Astrocyte (in vitro differentiated cells and primary cell): ENCODE results near the gene TM7SF3. TPM values are rescaled to one million over a fixed set of nuclear protein-coding genes. Genes with fewer than 3 reads are reported as not detected.

Source experiments
- DNase-seq: peaks from one replicate; pipeline ENCODE4 v3.0.0-alpha.2; 2010; ENCODE audit warnings: low read depth
- FAIRE-seq: peaks from 2 replicates; lab custom pipeline; 2011; peaks lifted over from hg19 to GRCh38; lab: Jason Lieb, UNC
- H2AFZ ChIP-seq: 2 replicates; pipeline ENCODE4 v1.6.0; 2012; ENCODE audit warnings: low read depth, low read length, inconsistent platforms
- H3K27ac ChIP-seq: 2 replicates; pipeline ENCODE4 v1.5.1; 2011; ENCODE audit warnings: low read depth, low read length, inconsistent platforms
- H3K27me3 ChIP-seq: 2 replicates; pipeline ENCODE4 v1.6.0; 2011; ENCODE audit warnings: low read length, inconsistent platforms; ENCODE audit not compliant: insufficient read depth
- H3K36me3 ChIP-seq: 2 replicates; pipeline ENCODE4 v1.5.1; 2011; ENCODE audit warnings: low read length, inconsistent platforms; ENCODE audit not compliant: insufficient read depth
- H3K4me1 ChIP-seq: 2 replicates; pipeline ENCODE4 v1.5.1; 2011; ENCODE audit warnings: low read length, inconsistent platforms; ENCODE audit not compliant: insufficient read depth
- H3K4me2 ChIP-seq: 2 replicates; pipeline ENCODE4 v1.6.0; 2012; ENCODE audit warnings: low read length, inconsistent platforms
- H3K4me3 ChIP-seq: 2 replicates; pipeline ENCODE4 v1.5.1; 2011; ENCODE audit warnings: low read depth, mild to moderate bottlenecking, low read length, inconsistent platforms; ENCODE audit not compliant: insufficient read depth
- H3K79me2 ChIP-seq: 2 replicates; pipeline ENCODE4 v1.6.0; 2012; ENCODE audit warnings: mild to moderate bottlenecking, low read length, inconsistent platforms; ENCODE audit not compliant: insufficient read depth
- H3K9ac ChIP-seq: 2 replicates; pipeline ENCODE4 v1.6.0; 2012; ENCODE audit warnings: mild to moderate bottlenecking, low read length, inconsistent platforms
- H3K9me3 ChIP-seq: 2 replicates; pipeline ENCODE4 v1.5.1; 2012; ENCODE audit warnings: low read depth, mild to moderate bottlenecking, low read length, inconsistent platforms; ENCODE audit not compliant: insufficient read depth
- H4K20me1 ChIP-seq: 2 replicates; pipeline ENCODE4 v1.6.0; 2012; ENCODE audit warnings: low read length, inconsistent platforms; ENCODE audit not compliant: insufficient read depth
- H3K27ac Mint-ChIP-seq: one replicate; pipeline ENCODE4 v1.8.0; 2021; ENCODE audit warnings: mild to moderate bottlenecking, mixed read lengths; ENCODE audit not compliant: unreplicated experiment
- H3K27me3 Mint-ChIP-seq: one replicate; pipeline ENCODE4 v1.8.0; 2021; ENCODE audit warnings: low read depth, mixed read lengths; ENCODE audit not compliant: unreplicated experiment
- H3K36me3 Mint-ChIP-seq: one replicate; pipeline ENCODE4 v1.8.0; 2021; ENCODE audit warnings: low read depth, mixed read lengths; ENCODE audit not compliant: unreplicated experiment
- H3K4me1 Mint-ChIP-seq: one replicate; pipeline ENCODE4 v1.8.0; 2021; ENCODE audit warnings: low read depth, mixed read lengths; ENCODE audit not compliant: unreplicated experiment
- H3K4me3 Mint-ChIP-seq: one replicate; pipeline ENCODE4 v1.8.0; 2021; ENCODE audit warnings: mild to moderate bottlenecking, moderate library complexity, mixed read lengths; ENCODE audit not compliant: unreplicated experiment
- H3K9me3 Mint-ChIP-seq: one replicate; pipeline ENCODE4 v1.8.0; 2021; ENCODE audit warnings: mild to moderate bottlenecking, mixed read lengths; ENCODE audit not compliant: unreplicated experiment
- CTCF ChIP-seq: IDR thresholded peaks from 2 replicates; pipeline ENCODE4 v1.5.1; 2011; ENCODE audit warnings: low read depth, mild to moderate bottlenecking, inconsistent platforms, low read length, moderate library complexity; ENCODE audit not compliant: insufficient read depth
- EZH2 ChIP-seq: IDR thresholded peaks from 2 replicates; pipeline ENCODE4 v1.6.1; 2012; ENCODE audit warnings: mild to moderate bottlenecking, low read length, inconsistent platforms; ENCODE audit not compliant: insufficient read depth
- total RNA-seq: library from RNA; stranded (reverse); gene quantifications from 2 replicates; pipeline ENCODE4 v1.2.1, GENCODE V29; 2021

TM7SF3 gene
- total RNA-seq, 1 donor from 2014 or later = 104 TPM

GRCh38 chr12:26928661-26929060 lies 85.5 kb downstream of the TM7SF3 start:
- no peaks in the 10 kb centered on the region for H3K4me1 ChIP-seq
- Mint-ChIP-seq H3K4me3 (no peak overlapping the region), H3K27ac (no peak overlapping the region), H3K27me3 (no peaks in the 10 kb centered on the region), H3K36me3 (no peaks in the 10 kb centered on the region), H3K9me3 (no peaks in the 10 kb centered on the region), H3K4me1 (no peaks in the 10 kb centered on the region)
- H3K9ac ChIP-seq = no peak overlapping the region
- H3K4me2 ChIP-seq = no peak overlapping the region
- H4K20me1 ChIP-seq = peaks cover 8% of the 10 kb centered on the region
- DNase-seq = no peak
- H3K9me3 ChIP-seq = no peaks in the 10 kb centered on the region
- peaks cover 25% of the 10 kb centered on the region for H3K36me3 ChIP-seq
- no peak for FAIRE-seq
- no peaks in the 10 kb centered on the region for H3K27me3 ChIP-seq
- no peak overlapping the region for H2AFZ ChIP-seq
- H3K27ac ChIP-seq = no peak overlapping the region
- H3K4me3 ChIP-seq = no peak overlapping the region
- TF ChIP-seq EZH2 (no peak), CTCF (no peak)
- peaks cover 37% of the 10 kb centered on the region for H3K79me2 ChIP-seq

Other genes starting within 250 kb of the TM7SF3 start
- 24.4 and 24.8 TPM in 2 replicates for gene ITPR2, start 181.2 kb downstream of the TM7SF3 start, total RNA-seq
- 29.6 and 33.7 TPM in 2 replicates for gene INTS13, start 76.4 kb downstream of the TM7SF3 start, total RNA-seq
- gene FGFR1OP2, start 75.9 kb downstream of the TM7SF3 start, total RNA-seq = 36.7 and 39.2 TPM in 2 replicates
- 44.8 and 47.3 TPM in 2 replicates for gene MED21, start 8.2 kb upstream of the TM7SF3 start, total RNA-seq
- gene C12orf71, start 68.2 kb upstream of the TM7SF3 start, total RNA-seq = not detected in 2 replicates
- 114 and 115 TPM in 2 replicates for gene STK38L, start 229.9 kb upstream of the TM7SF3 start, total RNA-seq